Ovary (tissue), 9 donors: ENCODE data around the gene FBXO17. TPM values are rescaled to one million over a fixed set of nuclear protein-coding genes. Genes with fewer than 3 reads are reported as not detected.

Source experiments
- DNase-seq, 5 donors: peaks; one replicate each; pipeline ENCODE4 v3.0.0-alpha.2; 2019 to 2020
- H3K27ac ChIP-seq, 2 donors: fragments of 200-600 bp; one replicate each; pipeline versions ENCODE4 v1.5.1 to v1.8.0; 2019 to 2022
- H3K27me3 ChIP-seq: fragments of 200-600 bp; one replicate; pipeline ENCODE4 v1.8.0; 2022
- H3K36me3 ChIP-seq: fragments of 200-600 bp; sonication (generic); one replicate; pipeline ENCODE4 v1.5.1; 2019
- H3K4me1 ChIP-seq: one replicate; pipeline ENCODE4 v1.8.1; 2013; ENCODE audit warnings: mild to moderate bottlenecking, moderate library complexity; ENCODE audit not compliant: insufficient read depth
- H3K4me3 ChIP-seq: fragments of 200-600 bp; sonication (generic); one replicate; pipeline ENCODE4 v1.5.1; 2017
- H3K9me3 ChIP-seq, 2 donors: fragments of 200-600 bp in 1 of 2; sonication (generic) in 1 of 2; one replicate each; pipeline versions ENCODE4 v1.5.1 to v1.8.1; 2013 to 2019; ENCODE audit warnings: mild to moderate bottlenecking in 1 of 2, moderate library complexity in 1 of 2
- CTCF ChIP-seq, 3 donors: fragments of 450-650 bp in 2 of 3; fragments of 200-600 bp in 1 of 3; IDR thresholded peaks; one replicate each; pipeline versions ENCODE4 v1.5.1 to v1.8.0; 2016 to 2022; ENCODE audit warnings: antibody characterized with exemption in 3 of 3, mild to moderate bottlenecking in 1 of 3
- EP300 ChIP-seq: sonication (generic); formaldehyde crosslinking; IDR thresholded peaks from one replicate; pipeline ENCODE4 v1.6.1; 2017; ENCODE audit warnings: antibody characterized with exemption
- POLR2A ChIP-seq: fragments of 450-650 bp; IDR thresholded peaks from one replicate; pipeline ENCODE4 v1.6.1; 2017; ENCODE audit warnings: antibody characterized with exemption, mild to moderate bottlenecking, moderate library complexity
- WGBS, 3 donors: extraction: QIAGEN DNeasy Blood & Tissue Kit in 1 of 3; methylation state at CpG; one replicate each; pipeline versions ENCODE4 v1.1.5 to v1.1.7; 2013 to 2017; 5-methylcytosine and 5-hydroxymethylcytosine counted together
- intact Hi-C, 4 donors: fragments of 100-400 bp; cut with DNase I; formaldehyde crosslinking; loops; one replicate each; pipeline versions ENCODE4 v1.11.0 to v1.15.1; 2022 to 2023
- polyA plus RNA-seq, 2 donors: library from polyadenylated mRNA; stranded (reverse); fragments of 200-250 nt in 1 of 2; fragments of 350-450 nt in 1 of 2; fragmentation: Illumina TruSeq in 1 of 2; extraction: RNeasy Lipid Tissue Mini Kit (QIAGEN cat#74804) in 1 of 2; gene quantifications; one replicate each; pipeline ENCODE4 v1.2.3, GENCODE V29; 2013 to 2014
- total RNA-seq, 7 donors: library from RNA; depleted of rRNA in 2 of 7; stranded (reverse); fragments of >200 nt in 2 of 7; fragmentation: NEBNext Ultra II Directional in 3 of 7; extraction: Animal tissue kit (Norgen Biotek cat#: 25700) in 3 of 7; gene quantifications; one replicate each; pipeline versions ENCODE4 v1.1.0 to v1.2.4, GENCODE V29; 2016 to 2023
- donor health status: DM: no; HTN: no; CAD: no; lungs with moderate emphysema.
- donor health status: DM: no; HTN: no; CAD: no.
- donor health status: Bipolar disorder and iron deficiency.
- donor health status: DM: yes; HTN: yes; CAD: no.
- donor health status: DM: no; HTN: no; CAD: no.
- donor health status: DM: yes; HTN: yes; CAD: no.

The FBXO17 gene
- total and polyA plus RNA-seq, 9 donors = 26.7 to 52.2 (median 36.1) TPM

DNA sequence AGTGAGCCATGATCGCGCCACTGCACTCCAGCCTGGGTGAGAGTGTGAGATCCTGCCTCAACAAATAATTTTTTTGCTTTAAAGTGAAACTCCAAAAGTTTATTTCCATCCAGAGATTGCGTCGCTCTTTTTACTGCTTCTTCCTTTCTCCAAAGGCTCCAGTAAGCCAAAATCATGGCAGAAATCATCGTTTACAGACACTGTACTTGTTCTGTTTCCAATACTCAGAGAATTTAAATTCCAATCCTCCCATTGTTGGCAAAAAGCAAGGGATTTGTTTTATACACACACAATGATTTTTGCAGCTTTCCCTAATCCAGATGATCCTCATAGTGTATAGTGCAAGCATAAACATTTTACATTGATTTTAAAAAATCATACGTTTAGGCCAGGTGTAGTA is 41.5 kb upstream of the FBXO17 start:
- Histone ChIP-seq H3K27ac (no peak overlapping the region), H3K36me3 (no peaks in the 10 kb centered on the region), H3K9me3 (no peaks in the 10 kb centered on the region), H3K27me3 (no peaks in the 10 kb centered on the region), H3K4me1 (no peaks in the 10 kb centered on the region), H3K4me3 (no peak overlapping the region)
- TF ChIP-seq POLR2A (no peak), CTCF (IDR thresholded peaks at IDR 0.05) (no peak), EP300 (no peak)
- DNase-seq = no peak
- 25 to 39% (median 37%) methylated on average over 6 of the region's 6 CpGs for whole genome bisulfite sequencing, 3 donors
- intact Hi-C loops = no loop called here

- H3K4me1 ChIP-seq = no peaks in the 10 kb centered on the region
- H3K27me3 ChIP-seq = no peaks in the 10 kb centered on the region
- 88% methylated on average over 7 of the region's 7 CpGs for WGBS, 3 donors
- intact Hi-C loops = no loop called here
- DNase-seq = no peak
- no peak overlapping the region for H3K4me3 ChIP-seq
- H3K9me3 ChIP-seq = no peaks in the 10 kb centered on the region
- no peaks in the 10 kb centered on the region for H3K36me3 ChIP-seq
- H3K27ac ChIP-seq = no peak overlapping the region
- TF ChIP-seq CTCF (IDR thresholded peaks at IDR 0.05) (no peak), POLR2A (no peak), EP300 (no peak)
These were observed 38.5 kb upstream of the FBXO17 start for GRCh38 chr19:39014037-39014436.

- intact Hi-C loops = no loop called here
- Histone ChIP-seq H3K9me3 (no peaks in the 10 kb centered on the region), H3K27ac (no peak overlapping the region), H3K36me3 (no peaks in the 10 kb centered on the region), H3K4me3 (no peak overlapping the region), H3K27me3 (no peaks in the 10 kb centered on the region), H3K4me1 (no peaks in the 10 kb centered on the region)
- no peak for TF ChIP-seq CTCF (IDR thresholded peaks at IDR 0.05)
- no peak for TF ChIP-seq POLR2A
- no peak for TF ChIP-seq EP300
- 87 to 89% (median 88%) methylated on average over 6 of the region's 6 CpGs for WGBS, 3 donors
- no peak for DNase-seq
These were observed 33.5 kb upstream of the FBXO17 start for GRCh38 chr19:39009001-39009400.

GRCh38 chr19:39008137-39008536 is 32.6 kb upstream of the FBXO17 start:
- DNase-seq = no peak
- intact Hi-C loops = no loop called here
- H3K36me3 ChIP-seq = no peaks in the 10 kb centered on the region
- no peaks in the 10 kb centered on the region for H3K27me3 ChIP-seq
- TF ChIP-seq CTCF (IDR thresholded peaks at IDR 0.05) = no peak
- no peak for TF ChIP-seq POLR2A
- no peak for TF ChIP-seq EP300
- no peak overlapping the region for H3K27ac ChIP-seq
- no peak overlapping the region for H3K4me3 ChIP-seq
- WGBS, 3 donors = 92 to 93% (median 92%) methylated on average over 6 of the region's 6 CpGs
- no peaks in the 10 kb centered on the region for H3K4me1 ChIP-seq
- H3K9me3 ChIP-seq = no peaks in the 10 kb centered on the region

GRCh38 chr19:39007096-39007495 is 31.6 kb upstream of the FBXO17 start:
- no peak for DNase-seq
- no peaks in the 10 kb centered on the region for H3K9me3 ChIP-seq
- TF ChIP-seq POLR2A (no peak), CTCF (IDR thresholded peaks at IDR 0.05) (no peak), EP300 (no peak)
- 30 to 46% (median 37%) methylated on average over 3 of the region's 3 CpGs for WGBS, 3 donors
- H3K4me3 ChIP-seq = no peak overlapping the region
- H3K4me1 ChIP-seq = no peaks in the 10 kb centered on the region
- intact Hi-C loops = no loop called here
- H3K36me3 ChIP-seq = no peaks in the 10 kb centered on the region
- no peak overlapping the region for H3K27ac ChIP-seq
- H3K27me3 ChIP-seq = no peaks in the 10 kb centered on the region
